Measurements from ENCODE around the gene SUSD6.

Gene SUSD6

DNA sequence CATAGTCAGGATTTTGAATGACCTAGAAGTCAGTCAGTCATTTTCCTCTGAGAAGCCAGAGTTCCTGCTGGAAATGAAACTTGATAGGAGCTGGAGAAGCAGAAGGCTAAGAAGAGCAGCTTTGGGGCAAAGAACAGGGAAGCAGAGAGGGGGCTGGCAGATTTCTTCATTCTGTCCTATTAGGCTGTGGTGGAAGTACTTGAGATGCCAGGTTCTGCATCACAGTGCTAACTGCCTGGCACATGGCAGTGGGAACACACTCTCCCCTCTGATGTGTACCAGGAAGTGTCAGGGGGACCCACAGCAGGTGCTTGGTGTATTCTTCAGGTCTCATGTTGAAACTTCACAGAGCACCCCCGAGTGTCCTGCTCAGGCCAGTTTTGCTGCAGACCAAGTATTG is 61.0 kb downstream of the SUSD6 start:
- no peak for DNase-seq (ENCODE audit: low spot score)

GRCh38 chr14:69673104-69673503 is 61.7 kb downstream of the SUSD6 start:
- DNase-seq (ENCODE audit: low spot score), result no peak

GRCh38 chr14:69673578-69674305 is 62.3 kb downstream of the SUSD6 start:
- no peak for DNase-seq (ENCODE audit: low spot score)

- no peak for DNase-seq (ENCODE audit: low spot score)
Measured at GRCh38 chr14:69674546-69675244, 63.3 kb downstream of the SUSD6 start.

GRCh38 chr14:69675245-69675583 is 63.8 kb downstream of the SUSD6 start:
- no peak for DNase-seq (ENCODE audit: low spot score)

DNA sequence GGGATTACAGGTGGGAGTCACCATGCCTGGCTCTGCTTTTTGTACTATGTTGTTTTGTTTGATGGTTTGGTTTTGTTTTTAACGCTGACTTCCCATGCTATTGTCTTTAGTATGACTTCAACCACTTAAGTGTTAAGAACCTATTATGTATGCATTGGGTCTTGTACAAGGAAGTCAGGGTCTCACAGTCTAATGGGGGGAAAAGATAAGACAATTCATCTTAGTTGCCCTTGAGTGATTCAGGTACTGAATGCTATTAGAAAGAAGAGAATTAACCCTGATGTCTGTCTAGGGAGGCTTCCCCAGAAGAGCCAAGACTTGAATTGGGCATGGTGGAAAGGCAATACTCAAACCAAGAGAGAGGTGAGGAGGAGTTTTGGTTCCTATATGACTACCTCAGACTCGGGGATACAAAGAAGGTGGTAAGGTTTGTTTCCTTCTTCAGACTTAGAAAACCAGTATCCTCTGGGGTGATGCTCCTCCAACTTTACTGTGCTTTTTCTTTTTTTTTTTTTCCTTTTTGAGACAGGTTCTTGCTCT is 64.6 kb downstream of the SUSD6 start:
- DNase-seq (ENCODE audit: low spot score), result no peak

DNA sequence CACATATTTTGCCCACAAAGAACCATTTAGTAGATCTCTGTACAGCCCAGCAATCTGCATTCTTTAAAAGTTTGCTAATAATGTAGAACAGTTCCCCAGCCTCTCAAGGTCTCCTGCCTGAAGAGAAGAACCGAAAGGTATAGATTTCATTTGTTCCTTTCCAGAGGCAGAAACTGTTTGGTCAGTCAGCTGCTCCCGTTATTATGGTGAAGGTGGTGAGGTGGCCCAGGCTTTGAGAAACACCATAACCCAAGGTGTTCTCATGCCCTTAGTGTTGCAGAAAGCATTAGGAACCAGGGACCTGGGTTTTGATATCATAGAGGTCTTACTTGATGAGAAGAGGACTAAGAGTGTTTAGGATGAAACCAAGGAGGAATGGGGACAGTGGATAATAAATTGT is 65.3 kb downstream of the SUSD6 start:
- DNase-seq (ENCODE audit: low spot score), result no peak

GRCh38 chr14:69680297-69680696 is 68.9 kb downstream of the SUSD6 start:
- DNase-seq (ENCODE audit: low spot score), result no peak

DNA sequence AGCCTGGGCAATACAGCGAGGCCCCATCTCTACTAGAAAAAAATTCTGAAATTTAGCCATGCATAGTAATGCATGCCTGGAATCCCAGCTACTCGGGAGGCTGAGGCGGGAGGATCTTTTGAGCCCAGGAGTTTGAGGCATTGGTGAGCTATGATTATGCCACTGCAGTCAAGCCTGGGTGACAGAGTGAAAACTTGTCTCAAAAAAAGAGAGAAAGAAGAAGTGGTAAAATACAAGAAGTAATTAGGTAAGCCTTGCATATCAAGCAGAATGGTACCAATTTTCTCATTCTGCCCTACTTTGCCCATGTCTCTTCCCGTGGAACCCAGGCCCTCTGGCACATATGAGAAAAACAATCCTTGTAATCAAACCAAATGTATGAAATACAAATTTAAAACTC is 70.7 kb downstream of the SUSD6 start:
- DNase-seq (ENCODE audit: low spot score), result no peak

DNA sequence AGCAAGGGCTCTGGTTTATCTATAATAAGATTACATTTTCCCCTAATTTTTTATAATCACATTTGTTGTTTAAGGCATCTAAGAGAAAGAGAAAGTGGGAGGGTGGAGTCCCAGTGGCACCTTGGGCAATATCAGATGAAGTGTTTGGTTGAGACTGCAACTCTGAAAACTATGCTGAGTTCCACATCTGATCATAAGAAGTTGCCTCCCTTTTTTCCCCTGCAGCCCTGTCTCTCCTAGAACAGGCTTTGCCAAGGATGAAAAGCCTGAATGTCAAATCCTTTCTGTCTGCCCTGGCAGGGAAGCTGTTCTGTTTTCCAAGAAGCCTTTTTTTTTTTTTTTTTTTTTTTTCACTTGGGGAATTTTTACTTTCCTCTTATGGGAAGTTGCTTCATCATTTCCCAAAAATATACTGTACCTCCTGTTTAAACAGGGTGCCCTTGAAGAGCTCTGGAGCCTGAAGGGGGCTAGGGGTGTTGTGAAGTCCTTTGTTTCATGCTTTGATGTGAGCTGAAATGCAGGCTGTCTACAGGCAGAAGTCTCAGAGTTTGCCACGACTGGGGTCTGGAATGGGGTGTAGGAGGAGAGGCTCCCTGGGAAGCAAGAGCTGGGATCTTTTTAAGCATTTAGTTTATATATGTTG is 71.3 kb downstream of the SUSD6 start:
- peak; percentile 38 for DNase-seq (ENCODE audit: low spot score)

DNA sequence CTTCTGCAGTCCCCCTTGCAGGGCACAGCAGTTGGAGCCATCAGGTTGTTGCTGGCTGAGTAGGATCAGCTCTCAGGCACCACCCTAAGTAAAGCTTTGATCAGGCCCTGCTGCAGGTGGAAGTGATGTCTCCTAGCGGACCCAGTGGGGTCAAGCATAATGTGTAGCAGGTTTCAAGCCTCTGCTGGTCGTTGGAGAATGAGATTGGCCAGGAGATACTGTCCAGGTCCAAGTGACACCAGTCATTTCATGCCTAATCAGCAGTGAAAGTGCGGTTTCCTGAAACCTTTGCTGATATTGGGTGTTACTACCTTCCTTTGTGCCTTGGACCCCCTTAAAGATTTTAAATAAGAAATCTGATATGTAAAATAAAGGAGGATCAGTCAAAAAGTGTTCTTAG is 72.6 kb downstream of the SUSD6 start:
- DNase-seq (ENCODE audit: low spot score), result no peak

- no peak for DNase-seq (ENCODE audit: low spot score)
Measured at GRCh38 chr14:69684461-69685217, 73.2 kb downstream of the SUSD6 start.

GRCh38 chr14:69685218-69685616 is 73.8 kb downstream of the SUSD6 start:
- DNase-seq (ENCODE audit: low spot score), result no peak

- DNase-seq (ENCODE audit: low spot score), result peak; percentile 47
Measured at GRCh38 chr14:69685716-69686115, 74.3 kb downstream of the SUSD6 start.

DNA sequence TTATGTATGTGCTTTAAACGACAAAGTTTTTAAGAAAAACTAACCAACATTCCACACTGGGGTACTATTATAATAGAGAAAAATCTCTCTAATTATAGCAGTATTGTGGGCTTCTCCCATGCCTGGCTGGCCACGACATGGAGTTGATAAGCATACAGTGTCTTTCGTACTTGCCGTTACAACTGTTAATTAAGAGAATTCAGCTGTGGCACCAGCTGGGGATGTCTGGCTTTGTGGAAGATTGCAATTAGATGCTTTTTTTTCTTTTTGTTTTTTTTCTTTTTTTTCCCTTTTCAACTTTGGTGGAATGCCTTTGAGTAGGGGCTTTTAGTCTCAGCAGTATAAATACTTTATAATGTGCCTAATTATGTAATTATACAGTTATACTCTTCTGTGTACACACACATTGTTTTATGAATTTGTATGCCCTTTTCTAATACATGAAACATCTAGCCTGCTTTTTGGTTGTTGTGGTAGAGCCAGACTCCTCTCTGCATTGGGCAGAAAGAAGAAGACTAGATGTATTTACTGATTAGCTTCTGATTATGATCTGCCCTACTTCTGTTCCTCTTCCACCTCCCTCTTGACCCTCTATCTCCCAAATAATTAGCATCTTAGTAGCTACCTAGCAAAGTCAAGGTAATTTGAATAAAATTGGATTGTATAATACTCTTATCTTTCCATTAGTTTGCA is 76.4 kb downstream of the SUSD6 start:
- no peak for DNase-seq (ENCODE audit: low spot score)

DNA sequence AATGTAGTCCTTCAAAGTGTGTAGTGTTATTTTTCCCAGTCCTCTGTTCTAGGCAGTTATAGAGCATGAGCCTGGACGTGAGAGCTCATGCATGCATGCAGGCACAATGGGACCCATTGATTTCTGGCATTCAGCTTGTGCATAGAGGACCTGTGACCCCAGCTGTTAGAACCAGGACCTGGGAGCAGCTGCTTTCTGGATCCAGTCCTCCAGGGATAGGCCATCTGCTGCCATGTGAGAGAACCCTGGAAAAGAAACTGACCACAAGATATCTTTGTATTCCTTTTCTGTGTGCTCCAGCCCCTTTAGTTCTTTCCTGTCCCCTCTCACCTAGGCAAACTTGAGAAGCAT is 76.9 kb downstream of the SUSD6 start:
- DNase-seq (ENCODE audit: low spot score), result no peak

GRCh38 chr14:69690042-69690441 is 78.6 kb downstream of the SUSD6 start:
- no peak for DNase-seq (ENCODE audit: low spot score)

GRCh38 chr14:69692594-69692993 is 81.2 kb downstream of the SUSD6 start:
- DNase-seq (ENCODE audit: low spot score), result no peak

- no peak for DNase-seq (ENCODE audit: low spot score)
Measured at GRCh38 chr14:69693145-69693544, 81.7 kb downstream of the SUSD6 start.

DNA sequence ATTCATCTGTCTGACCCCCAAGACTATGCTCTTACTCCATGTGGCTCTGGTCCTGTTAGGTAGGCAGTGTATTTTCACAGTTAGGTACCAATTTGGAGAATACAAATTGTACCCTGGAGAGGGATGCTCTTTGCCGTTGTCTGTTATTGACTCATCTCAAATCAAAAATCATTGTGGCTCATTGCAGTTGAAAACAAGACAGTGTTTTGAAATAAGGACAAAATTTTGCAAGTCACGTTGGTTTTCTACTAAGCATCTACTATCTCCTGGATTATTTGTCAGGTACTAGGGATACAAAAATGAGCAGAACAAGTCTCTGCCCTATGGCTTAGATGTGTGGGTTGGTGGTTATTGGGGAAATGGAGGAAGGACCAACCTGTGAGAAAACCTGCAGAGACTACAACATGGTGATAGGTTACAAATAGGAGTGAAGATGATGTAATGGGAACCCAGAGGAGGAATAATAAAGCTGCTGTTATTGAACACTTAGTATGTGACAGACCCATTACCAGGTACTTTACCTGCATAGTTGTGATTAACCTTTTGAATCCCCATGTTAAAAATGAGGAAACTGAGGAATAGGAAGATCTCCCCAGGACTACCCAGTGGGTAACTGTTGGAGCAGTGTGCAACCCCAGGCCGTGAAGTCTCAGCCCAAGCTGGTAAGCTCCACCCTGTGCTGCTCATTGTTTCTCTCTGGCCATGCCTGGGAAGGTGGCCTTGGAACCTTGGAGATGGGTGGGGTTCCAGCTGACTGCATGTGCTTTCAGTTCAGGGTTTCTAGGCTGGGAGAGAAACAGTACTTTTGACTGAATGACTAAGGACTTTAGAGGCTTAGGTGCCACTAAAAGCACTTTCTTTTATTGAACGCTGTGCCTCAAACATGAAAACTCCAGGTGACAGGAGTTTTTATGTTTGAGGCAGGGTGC is 82.7 kb downstream of the SUSD6 start:
- DNase-seq (ENCODE audit: low spot score), result peak; percentile 67

Measured in hematopoietic multipotent progenitor cell treated with erythropoietin and hydrocortisone succinate and interleukin-3 and kit ligand, for 15 days (in vitro differentiated cells).